Neutrophil (primary cell): ENCODE results near the gene FABP6.

Experiments used
- H3K27ac ChIP-seq: fragments of 200-600 bp; sonication (generic); 2 replicates; pipeline ENCODE4 v1.5.1; 2016; ENCODE audit warnings: mild to moderate bottlenecking, moderate library complexity
- H3K27me3 ChIP-seq: fragments of 200-600 bp; sonication (generic); 2 replicates; pipeline ENCODE4 v1.6.0; 2016; ENCODE audit warnings: mild to moderate bottlenecking
- H3K36me3 ChIP-seq: fragments of 200-600 bp; sonication (generic); 2 replicates; pipeline ENCODE4 v1.5.1; 2017
- H3K4me1 ChIP-seq, 2 experiments: fragments of 200-600 bp in 1 of 2; sonication (generic) in 1 of 2; 1 replicate in 1 of 2; 2 replicates in 1 of 2; pipeline versions ENCODE4 v1.5.1 to v1.6.1; 2013 to 2016; ENCODE audit warnings: low read depth in 1 of 2, low read length in 1 of 2, mild to moderate bottlenecking in 1 of 2, moderate library complexity in 1 of 2; ENCODE audit not compliant: control insufficient read depth in 1 of 2, insufficient read depth in 1 of 2
- H3K4me3 ChIP-seq, 2 experiments: fragments of 200-600 bp in 1 of 2; sonication (generic) in 1 of 2; 1 replicate in 1 of 2; 2 replicates in 1 of 2; pipeline ENCODE4 v1.5.1; 2013 to 2016; ENCODE audit warnings: low read depth in 1 of 2, low read length in 1 of 2, mild to moderate bottlenecking in 1 of 2, moderate library complexity in 1 of 2
- H3K9me3 ChIP-seq: fragments of 200-600 bp; sonication (generic); 2 replicates; pipeline ENCODE4 v1.5.1; 2016
- TF ChIP-seq, protein P1 (sequence below): fragments of 200-600 bp; sonication (generic); IDR thresholded peaks from 2 replicates; pipeline ENCODE4 v1.5.1; 2016; ENCODE audit warnings: antibody characterized with exemption

The FABP6 gene

DNA sequence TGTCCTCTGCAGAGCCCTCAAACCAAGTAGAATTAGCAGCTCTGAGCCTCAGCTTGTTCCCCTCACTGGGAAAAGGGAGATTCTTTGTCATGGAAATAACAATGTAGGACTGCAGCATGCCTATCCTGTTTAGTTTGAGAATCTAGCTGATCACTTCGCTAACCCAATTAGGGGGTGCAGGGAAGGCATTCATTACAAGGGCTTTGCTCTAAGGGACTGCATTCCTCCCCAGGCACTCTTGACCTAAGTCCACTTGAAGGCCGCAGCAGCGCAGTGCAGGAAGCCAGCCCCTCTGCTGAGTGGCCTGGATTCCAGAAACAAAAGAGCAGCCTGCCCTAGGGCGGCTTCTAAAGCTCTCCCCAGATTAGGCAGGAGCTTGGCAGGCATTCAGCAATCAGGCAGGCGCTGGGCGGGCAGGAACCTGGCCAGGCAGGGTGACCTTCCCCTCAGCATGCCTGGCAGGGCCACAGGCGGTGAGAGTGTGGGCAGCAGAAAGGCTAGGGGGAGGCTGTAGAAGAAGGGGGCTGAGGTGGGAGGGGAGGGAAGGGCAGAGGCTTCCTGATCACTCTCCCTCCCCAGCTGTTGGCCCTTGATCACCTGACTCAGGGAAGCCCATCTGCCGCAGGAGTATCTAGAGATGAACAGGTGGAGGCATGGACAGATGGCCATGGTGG lies 58.2 kb downstream of the FABP6 start:
- Histone ChIP-seq H3K4me1 (peaks cover 59 to 78% of the 10 kb centered on the region in 2 experiments), H3K9me3 (no peaks in the 10 kb centered on the region), H3K4me3 (no peak overlapping the region), H3K27me3 (no peaks in the 10 kb centered on the region), H3K36me3 (no peaks in the 10 kb centered on the region), H3K27ac (peak overlapping the region; percentile 50)
- TF ChIP-seq, protein P1, sequence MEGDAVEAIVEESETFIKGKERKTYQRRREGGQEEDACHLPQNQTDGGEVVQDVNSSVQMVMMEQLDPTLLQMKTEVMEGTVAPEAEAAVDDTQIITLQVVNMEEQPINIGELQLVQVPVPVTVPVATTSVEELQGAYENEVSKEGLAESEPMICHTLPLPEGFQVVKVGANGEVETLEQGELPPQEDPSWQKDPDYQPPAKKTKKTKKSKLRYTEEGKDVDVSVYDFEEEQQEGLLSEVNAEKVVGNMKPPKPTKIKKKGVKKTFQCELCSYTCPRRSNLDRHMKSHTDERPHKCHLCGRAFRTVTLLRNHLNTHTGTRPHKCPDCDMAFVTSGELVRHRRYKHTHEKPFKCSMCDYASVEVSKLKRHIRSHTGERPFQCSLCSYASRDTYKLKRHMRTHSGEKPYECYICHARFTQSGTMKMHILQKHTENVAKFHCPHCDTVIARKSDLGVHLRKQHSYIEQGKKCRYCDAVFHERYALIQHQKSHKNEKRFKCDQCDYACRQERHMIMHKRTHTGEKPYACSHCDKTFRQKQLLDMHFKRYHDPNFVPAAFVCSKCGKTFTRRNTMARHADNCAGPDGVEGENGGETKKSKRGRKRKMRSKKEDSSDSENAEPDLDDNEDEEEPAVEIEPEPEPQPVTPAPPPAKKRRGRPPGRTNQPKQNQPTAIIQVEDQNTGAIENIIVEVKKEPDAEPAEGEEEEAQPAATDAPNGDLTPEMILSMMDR, result no peak
